Neural crest cell (in vitro differentiated cells): ENCODE results near the gene RET. TPM values are rescaled to one million over a fixed set of nuclear protein-coding genes. Genes with fewer than 3 reads are reported as not detected.

Source experiments
- DNase-seq: peaks from one replicate; pipeline ENCODE4 v3.0.0; 2021; ENCODE audit warnings: low read depth, mixed read lengths, low spot score
- H3K27ac Mint-ChIP-seq: one replicate; pipeline ENCODE4 v1.8.0; 2021; ENCODE audit warnings: mild to moderate bottlenecking, mixed read lengths; ENCODE audit not compliant: unreplicated experiment
- H3K27me3 Mint-ChIP-seq: 2 replicates; pipeline ENCODE4 v1.8.0; 2021; ENCODE audit warnings: low read depth, mild to moderate bottlenecking, mixed read lengths
- H3K36me3 Mint-ChIP-seq: 2 replicates; pipeline ENCODE4 v1.8.0; 2021; ENCODE audit warnings: low read depth, mild to moderate bottlenecking, mixed read lengths
- H3K4me1 Mint-ChIP-seq: 2 replicates; pipeline ENCODE4 v1.8.0; 2021; ENCODE audit warnings: mixed read lengths
- H3K4me3 Mint-ChIP-seq: one replicate; pipeline ENCODE4 v1.8.0; 2021; ENCODE audit warnings: mild to moderate bottlenecking, mixed read lengths
- H3K9me3 Mint-ChIP-seq: 2 replicates; pipeline ENCODE4 v1.8.0; 2021; ENCODE audit warnings: mixed read lengths
- total RNA-seq: library from RNA; stranded (reverse); gene quantifications from 2 replicates; pipeline ENCODE4 v1.2.1, GENCODE V29; 2021
- TF ChIP-seq, protein P1 (sequence below): fragments of 200-600 bp; sonication (generic); conservative IDR thresholded peaks from 2 replicates; pipeline ENCODE4 v1.5.0; 2021; ENCODE audit warnings: antibody characterized with exemption, mild to moderate bottlenecking

RET gene
- total RNA-seq, 1 donor from 2014 or later = 1.6 TPM

DNA sequence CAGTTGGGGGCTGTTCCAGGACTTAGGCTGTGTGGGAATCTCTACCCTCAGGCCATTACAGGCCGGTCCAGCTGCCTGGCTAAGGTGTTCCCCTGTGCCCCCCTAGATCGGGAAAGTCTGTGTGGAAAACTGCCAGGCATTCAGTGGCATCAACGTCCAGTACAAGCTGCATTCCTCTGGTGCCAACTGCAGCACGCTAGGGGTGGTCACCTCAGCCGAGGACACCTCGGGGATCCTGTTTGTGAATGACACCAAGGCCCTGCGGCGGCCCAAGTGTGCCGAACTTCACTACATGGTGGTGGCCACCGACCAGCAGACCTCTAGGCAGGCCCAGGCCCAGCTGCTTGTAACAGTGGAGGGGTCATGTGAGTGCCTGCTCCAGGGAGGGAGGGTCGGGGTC lies 34.2 kb downstream of the RET start:
- DNase-seq = no peak

DNA sequence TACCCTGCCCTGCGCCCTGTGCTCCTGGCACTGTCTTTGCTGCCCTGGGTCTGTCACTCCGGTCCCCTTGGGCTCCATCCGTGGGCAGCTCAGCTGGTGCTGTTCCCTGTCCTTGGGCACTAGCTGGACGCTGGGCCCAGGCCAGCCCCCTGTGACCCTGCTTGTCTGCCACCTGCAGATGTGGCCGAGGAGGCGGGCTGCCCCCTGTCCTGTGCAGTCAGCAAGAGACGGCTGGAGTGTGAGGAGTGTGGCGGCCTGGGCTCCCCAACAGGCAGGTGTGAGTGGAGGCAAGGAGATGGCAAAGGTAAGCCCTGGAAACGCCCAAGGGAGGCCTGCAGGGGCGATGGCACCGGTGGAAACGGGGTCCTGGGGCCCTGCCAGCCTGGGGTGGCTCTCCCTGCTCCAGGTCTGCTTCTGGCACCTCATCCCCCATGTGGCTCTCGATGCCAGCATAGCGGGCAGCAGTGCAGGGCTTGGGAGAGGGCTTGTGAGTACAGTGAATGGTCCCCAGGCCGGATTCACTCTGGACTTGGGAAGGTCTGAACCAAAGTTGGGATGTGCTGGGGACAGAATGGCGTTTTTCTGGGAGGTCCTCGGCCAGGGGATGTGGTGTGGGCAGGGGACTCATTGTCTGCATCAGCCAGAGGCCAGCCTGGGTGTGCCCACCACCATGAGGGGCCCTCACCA lies 35.2 kb downstream of the RET start:
- TF ChIP-seq, protein P1, sequence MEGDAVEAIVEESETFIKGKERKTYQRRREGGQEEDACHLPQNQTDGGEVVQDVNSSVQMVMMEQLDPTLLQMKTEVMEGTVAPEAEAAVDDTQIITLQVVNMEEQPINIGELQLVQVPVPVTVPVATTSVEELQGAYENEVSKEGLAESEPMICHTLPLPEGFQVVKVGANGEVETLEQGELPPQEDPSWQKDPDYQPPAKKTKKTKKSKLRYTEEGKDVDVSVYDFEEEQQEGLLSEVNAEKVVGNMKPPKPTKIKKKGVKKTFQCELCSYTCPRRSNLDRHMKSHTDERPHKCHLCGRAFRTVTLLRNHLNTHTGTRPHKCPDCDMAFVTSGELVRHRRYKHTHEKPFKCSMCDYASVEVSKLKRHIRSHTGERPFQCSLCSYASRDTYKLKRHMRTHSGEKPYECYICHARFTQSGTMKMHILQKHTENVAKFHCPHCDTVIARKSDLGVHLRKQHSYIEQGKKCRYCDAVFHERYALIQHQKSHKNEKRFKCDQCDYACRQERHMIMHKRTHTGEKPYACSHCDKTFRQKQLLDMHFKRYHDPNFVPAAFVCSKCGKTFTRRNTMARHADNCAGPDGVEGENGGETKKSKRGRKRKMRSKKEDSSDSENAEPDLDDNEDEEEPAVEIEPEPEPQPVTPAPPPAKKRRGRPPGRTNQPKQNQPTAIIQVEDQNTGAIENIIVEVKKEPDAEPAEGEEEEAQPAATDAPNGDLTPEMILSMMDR = no peak
- no peaks in the 10 kb centered on the region for H3K9me3 Mint-ChIP-seq
- no peak overlapping the region for H3K4me3 Mint-ChIP-seq
- H3K27ac Mint-ChIP-seq = no peak overlapping the region
- H3K27me3 Mint-ChIP-seq = no peaks in the 10 kb centered on the region
- H3K36me3 Mint-ChIP-seq = no peaks in the 10 kb centered on the region
- H3K4me1 Mint-ChIP-seq = no peaks in the 10 kb centered on the region
- no peak for DNase-seq

More for the DNA sequence above, 34.2 kb downstream of the RET start:
- no peak overlapping the region for H3K4me3 Mint-ChIP-seq
- H3K27me3 Mint-ChIP-seq = no peaks in the 10 kb centered on the region
- no peaks in the 10 kb centered on the region for H3K9me3 Mint-ChIP-seq
- H3K36me3 Mint-ChIP-seq = no peaks in the 10 kb centered on the region
- TF ChIP-seq, protein P1 = no peak
- H3K4me1 Mint-ChIP-seq = no peaks in the 10 kb centered on the region
- H3K27ac Mint-ChIP-seq = no peak overlapping the region

DNA sequence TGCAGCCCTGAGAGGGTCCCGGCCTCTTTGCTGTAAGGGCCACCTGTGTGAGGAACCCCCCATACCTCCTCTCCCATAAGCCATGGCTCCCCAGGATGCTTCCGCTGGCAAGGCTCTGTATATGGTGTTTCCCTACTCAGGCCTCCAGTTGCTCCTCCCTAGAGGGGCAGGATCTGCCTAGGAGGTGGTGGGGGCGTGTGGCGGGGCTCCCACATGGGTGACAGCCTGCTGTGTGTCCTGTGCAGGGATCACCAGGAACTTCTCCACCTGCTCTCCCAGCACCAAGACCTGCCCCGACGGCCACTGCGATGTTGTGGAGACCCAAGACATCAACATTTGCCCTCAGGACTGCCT lies 35.7 kb downstream of the RET start:
- Mint-ChIP-seq H3K4me3 (no peak overlapping the region), H3K36me3 (no peaks in the 10 kb centered on the region), H3K27me3 (no peaks in the 10 kb centered on the region), H3K9me3 (no peaks in the 10 kb centered on the region), H3K4me1 (no peaks in the 10 kb centered on the region), H3K27ac (no peak overlapping the region)
- DNase-seq = no peak
- TF ChIP-seq, protein P1 = no peak

- Mint-ChIP-seq H3K36me3 (no peaks in the 10 kb centered on the region), H3K27ac (no peak overlapping the region), H3K4me3 (no peak overlapping the region), H3K27me3 (no peaks in the 10 kb centered on the region), H3K9me3 (no peaks in the 10 kb centered on the region), H3K4me1 (no peaks in the 10 kb centered on the region)
- TF ChIP-seq, protein P1 = no peak
- no peak for DNase-seq
Measured at GRCh38 chr10:43113201-43114087, 36.6 kb downstream of the RET start.

DNA sequence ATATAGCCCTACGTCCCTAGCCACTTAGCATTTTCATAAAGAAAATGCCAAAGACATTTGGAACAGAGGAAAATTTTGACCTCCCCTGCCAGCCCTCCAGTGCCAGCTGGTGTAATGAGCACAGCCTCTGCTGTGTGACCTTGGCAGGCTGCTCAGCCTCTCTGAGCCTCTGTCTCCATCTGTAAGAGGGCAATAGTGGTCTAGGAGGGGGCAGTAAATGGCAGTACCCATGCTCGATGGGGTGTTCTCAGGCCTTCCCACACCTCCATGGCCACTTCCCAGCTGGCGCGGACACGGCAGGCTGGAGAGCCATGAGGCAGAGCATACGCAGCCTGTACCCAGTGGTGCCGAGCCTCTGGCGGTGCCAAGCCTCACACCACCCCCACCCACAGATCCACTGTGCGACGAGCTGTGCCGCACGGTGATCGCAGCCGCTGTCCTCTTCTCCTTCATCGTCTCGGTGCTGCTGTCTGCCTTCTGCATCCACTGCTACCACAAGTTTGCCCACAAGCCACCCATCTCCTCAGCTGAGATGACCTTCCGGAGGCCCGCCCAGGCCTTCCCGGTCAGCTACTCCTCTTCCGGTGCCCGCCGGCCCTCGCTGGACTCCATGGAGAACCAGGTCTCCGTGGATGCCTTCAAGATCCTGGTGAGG lies 37.3 kb downstream of the RET start:
- Mint-ChIP-seq H3K9me3 (no peaks in the 10 kb centered on the region), H3K36me3 (no peaks in the 10 kb centered on the region), H3K27ac (no peak overlapping the region), H3K4me1 (no peaks in the 10 kb centered on the region), H3K4me3 (no peak overlapping the region), H3K27me3 (no peaks in the 10 kb centered on the region)
- DNase-seq = no peak
- TF ChIP-seq, protein P1 = no peak
